Activated CD4-positive, alpha-beta T cell treated with anti-CD3 and anti-CD28 coated beads, Interleukin-2, amount 50 U/mL, for 48 hours (primary cell): ENCODE results near the gene SMC2.

ENCODE experiments used
- DNase-seq, 2 experiments: peaks; one replicate each; pipeline ENCODE4 v3.0.0-alpha.2; 2020

SMC2 gene

DNA sequence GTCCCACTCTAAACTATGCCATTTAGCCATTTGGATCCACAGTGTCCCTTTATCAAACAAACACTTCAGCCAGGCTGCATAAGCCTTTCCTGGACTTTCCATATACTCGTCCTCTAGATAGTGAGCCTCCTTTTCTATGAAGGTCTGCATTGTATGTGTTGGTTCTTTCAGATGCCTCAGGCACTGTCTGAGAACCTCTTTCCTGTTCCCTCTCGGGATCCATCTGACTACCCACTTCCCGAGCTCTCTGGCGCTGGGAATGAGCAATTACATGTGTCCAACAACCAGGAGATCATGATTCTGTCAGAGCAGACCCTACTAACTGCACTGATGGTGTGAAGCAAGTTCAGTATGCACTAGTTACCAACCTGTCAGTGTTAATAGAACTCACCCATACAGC lies 14.2 kb downstream of the SMC2 start:
- no peak for DNase-seq

DNA sequence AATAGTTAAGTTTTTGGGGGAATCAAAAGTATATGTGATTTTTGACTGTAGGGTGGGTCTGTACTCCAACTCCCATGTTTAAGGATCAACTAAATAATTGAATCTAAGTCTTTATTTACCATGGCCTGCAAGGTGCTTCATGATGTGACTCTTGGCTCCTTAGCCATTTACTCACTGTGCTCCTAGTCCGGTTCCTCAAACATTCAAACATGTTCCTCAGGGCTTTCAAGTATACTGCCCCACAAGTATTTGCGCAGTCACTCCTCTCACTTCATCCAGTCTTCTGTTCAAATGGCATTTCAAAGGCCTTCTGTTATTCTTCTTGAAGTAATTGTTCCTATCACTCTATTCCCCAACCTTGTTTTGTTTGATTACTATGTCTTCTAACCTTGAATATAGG lies 16.4 kb downstream of the SMC2 start:
- DNase-seq = no peak

DNA sequence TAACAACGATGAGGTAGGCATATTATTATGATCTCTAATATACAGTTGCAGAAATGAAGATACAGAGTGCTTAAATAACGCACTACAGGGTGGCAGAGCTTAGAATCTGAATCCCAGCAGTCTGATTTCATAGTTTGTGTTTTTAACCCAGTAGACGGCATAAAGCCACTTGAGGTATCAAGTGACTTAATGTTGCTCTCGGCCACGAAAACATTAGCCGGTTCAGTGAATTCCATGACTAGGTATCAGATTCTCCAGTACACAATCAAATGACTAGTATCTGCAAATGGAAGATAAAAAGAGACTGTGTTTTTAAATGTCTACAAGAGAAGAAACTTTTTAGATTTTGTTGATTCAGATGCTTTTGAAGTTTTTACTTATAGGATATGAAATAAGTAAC lies 24.8 kb downstream of the SMC2 start:
- no peak for DNase-seq

DNA sequence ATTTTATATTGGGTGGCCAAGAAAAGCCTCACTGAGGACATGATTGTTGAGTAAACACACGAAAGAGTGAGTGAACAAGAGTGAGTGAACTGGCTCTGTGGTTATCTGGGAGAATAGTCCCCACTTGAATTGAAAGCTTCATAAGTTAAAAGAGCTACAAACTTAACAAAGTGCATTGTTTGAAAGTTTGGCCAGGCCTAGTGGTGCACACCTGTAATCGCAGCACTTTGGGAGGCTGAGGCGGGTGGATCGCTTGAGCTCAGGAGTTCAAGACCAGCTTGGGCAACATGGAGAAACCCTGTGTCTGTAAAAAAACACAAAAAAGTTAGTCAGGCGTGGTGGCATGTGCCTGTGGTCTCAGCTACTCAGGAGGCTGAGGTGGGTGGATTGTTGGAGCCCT lies 26.9 kb downstream of the SMC2 start:
- no peak for DNase-seq

DNA sequence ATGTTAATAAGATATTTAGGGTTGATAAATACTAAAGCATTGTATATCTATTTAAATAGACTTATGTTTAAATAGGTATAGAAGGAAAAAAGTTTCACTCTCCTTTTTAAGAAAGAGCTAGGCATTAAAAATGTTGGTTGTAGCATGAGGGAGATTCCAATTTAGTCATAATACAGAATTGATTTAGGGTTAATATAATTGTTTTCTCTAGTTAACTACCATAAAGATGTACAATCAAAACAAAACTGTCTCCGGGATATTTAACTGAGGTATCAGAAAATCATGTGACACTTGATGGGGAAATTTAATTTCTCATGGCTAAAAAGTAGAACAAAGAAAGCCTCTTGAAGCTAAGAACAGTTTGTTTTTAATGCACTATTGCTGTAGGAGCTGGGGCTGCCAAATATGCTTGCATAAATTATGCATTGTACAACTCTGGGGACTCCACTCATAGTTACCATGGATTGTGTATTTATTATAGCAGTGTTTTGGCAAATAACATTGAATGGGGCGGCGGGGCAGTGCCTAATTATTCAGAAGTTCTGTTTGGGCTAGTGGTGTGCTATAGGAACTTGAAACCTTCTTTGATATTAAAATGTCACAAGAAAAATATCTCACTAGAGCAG lies 44.2 kb downstream of the SMC2 start:
- DNase-seq = no peak

DNA sequence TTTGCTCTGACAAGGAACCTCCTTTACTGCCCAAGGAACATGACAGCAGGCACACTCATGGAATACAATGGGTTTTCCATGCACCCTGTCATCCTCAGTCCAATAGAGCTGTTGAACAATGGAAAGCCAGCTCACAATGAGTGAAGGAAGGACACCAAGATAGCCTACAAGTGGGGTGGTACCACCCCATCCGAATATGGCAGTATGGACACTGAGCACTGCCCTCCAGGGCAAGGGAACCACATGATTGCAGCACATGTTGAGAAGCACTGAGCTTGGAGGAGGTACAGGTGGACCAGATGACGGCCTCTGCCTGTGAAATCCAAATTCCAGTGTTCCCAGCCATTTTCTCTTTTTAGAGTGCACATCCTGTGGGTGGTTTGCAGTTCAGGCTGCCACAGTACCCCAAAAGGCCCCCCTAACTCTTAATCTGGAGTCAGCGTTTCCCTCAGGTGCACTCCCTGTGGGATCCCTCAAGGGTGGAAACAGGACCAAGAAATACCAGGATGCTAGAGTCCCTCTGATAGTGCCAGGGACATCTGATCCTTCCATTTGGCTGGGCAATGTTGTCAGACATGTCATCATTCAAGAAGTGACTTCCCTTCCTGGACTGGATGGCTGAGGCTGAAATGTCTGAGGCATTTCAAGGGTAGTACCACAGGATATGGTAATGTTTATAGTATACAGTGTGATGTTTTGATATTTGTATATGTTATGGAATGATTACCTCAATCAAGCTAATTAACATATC lies 48.9 kb downstream of the SMC2 start:
- no peak for DNase-seq

DNA sequence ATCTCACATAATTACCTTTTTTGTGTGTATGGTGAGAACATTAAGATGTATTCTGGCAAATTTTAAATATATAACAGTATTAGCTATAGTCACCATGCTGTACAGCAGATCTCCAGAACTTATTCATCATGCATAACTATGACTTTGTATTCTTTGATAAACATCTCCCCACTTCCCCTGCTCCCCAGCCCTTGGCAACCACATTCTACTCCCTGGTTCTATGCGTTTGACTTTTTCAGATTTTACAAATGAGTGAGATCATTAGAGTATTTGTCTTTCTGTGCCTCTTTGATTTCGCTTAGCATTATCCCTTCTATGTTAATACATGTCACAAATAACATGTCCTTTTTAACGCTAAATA lies 49.4 kb downstream of the SMC2 start:
- no peak for DNase-seq

DNA sequence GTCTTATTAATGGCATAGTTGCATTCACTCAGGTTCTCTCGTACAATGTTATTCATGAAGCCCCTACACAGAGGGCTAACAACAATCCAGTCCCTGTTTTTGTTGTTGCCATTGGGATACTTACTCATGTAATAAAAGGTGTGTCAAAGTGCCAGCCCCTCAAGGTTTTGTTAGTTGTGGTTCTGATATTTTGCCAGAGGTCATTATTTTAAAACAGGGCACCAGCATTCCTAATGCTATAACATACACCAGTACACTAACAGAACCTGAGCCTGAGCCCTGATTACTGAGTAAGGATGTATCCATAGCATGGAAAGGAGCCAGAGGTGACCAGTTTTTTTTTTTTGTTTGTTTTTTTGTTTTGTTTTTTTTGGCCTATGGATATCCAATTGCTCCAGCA lies 50.2 kb downstream of the SMC2 start:
- DNase-seq = no peak

DNA sequence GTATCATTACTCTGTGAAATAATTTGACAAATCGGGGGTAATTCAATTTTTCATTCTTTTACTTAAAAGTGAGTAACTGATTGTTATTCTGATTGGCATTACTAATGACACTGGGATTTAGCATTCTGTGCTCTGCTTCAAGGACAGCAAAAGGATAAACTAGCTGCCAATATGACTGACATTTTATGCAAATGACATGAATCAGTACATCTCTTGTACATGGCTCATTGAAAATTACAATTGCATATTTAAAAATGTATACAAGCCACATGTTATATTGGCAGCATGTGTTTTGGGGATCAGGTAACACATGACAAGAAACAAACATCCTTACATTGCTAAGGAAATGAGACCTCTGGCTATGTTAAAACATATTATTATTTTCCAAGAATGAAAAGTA lies 79.0 kb downstream of the SMC2 start:
- no peak for DNase-seq

DNA sequence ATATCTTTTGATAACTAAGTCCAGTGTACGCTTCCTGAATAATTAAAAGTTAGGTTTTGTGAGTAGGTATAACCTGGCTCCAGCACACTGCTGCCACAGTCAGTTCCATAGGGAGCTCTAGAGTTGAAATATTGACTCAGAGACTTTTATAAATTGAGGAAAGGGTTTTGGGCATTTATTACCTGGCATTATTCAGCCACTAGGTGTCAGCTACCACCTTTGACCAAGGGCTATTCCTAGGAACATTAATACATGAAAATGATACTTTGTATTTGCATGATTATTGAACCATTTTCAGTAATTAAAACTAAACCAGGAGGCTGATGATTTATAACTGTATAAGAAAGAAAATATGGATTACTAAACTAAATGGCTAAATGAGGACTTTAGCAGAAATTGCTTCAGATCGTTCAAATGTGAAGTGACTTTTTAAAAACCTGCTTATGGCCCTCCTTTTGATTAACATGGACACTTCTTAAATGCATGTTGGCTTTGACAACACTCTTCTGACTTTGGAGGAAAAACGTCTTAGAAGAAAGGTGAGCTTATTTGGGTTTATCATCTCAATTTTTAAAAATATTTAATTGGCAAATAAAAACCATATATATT lies 83.0 kb downstream of the SMC2 start:
- DNase-seq = no peak

DNA sequence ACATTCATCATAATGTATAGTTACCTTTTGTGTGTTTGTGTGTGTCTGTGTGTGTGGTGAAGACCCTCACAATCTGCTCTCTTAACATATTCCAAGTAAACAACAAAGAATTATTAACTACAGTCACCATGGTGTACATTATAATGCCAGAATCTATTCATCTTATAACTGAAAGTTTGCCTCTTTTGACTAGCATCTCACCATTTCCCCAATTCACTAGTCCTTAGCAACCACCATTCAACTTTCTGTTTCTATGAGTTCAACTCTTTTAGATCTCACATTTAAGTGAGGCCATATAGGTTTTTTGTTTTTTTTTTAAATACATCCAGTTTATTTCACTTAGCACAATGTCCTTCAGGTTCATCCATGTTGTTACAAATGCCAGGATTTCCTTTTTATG lies 83.6 kb downstream of the SMC2 start:
- no peak for DNase-seq
